GM12891 (cell line): ENCODE results near the gene DKC1.

Experiments used
- POLR2A ChIP-seq: IDR thresholded peaks from 2 replicates; pipeline ENCODE4 v1.6.1; 2011; ENCODE audit warnings: low read depth, low read length, control low read depth
- POU2F2 ChIP-seq: IDR thresholded peaks from 2 replicates; pipeline ENCODE4 v1.6.1; 2011; ENCODE audit warnings: low read depth, mild to moderate bottlenecking, control low read depth, low read length, moderate library complexity
- TAF1 ChIP-seq: IDR thresholded peaks from 2 replicates; pipeline ENCODE4 v1.6.1; 2011; ENCODE audit warnings: low read depth, low read length, control low read depth

- no peak for TF ChIP-seq TAF1
- no peak for TF ChIP-seq POLR2A
- no peak for TF ChIP-seq POU2F2
Observed at GRCh38 chrX:154758696-154759095, 4.0 kb upstream of the DKC1 start.
